Measurements from ENCODE around the gene HIP1R.

DNA sequence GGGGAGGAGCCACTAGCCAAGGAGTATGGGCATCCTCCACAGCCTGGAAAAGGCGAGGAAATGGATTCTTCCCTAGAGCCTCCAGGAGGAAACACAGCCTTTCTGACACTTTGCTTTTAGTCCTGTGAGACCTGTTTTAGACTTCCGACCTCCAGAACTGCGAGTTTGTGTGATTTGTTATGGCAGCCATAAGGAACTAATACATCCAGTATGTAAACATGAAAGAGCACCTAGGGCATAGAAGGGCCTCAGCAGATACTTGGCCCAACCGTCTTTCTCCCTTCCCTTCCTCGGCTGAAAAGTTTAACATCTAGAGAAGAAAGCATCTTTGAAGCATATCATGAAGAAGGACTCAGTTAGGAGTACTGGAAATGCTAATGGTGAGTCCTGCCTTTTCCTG lies 3.6 kb downstream of the HIP1R start:
- TF ChIP-seq, protein P1, sequence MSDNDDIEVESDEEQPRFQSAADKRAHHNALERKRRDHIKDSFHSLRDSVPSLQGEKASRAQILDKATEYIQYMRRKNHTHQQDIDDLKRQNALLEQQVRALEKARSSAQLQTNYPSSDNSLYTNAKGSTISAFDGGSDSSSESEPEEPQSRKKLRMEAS (IDR thresholded peaks at IDR 0.05) = no peak
- TF ChIP-seq NFIC (IDR thresholded peaks at IDR 0.05) = no peak
- no peak for TF ChIP-seq EGR1 (IDR thresholded peaks at IDR 0.05)
- TF ChIP-seq EP300 (IDR thresholded peaks at IDR 0.05; ENCODE audit: borderline replicate concordance) = no peak
- no peak for TF ChIP-seq RAD21 (IDR thresholded peaks at IDR 0.05; ENCODE audit: low read depth)
- TF ChIP-seq CEBPB (IDR thresholded peaks at IDR 0.05) = no peak
- no peak for TF ChIP-seq YY1 (IDR thresholded peaks at IDR 0.05; ENCODE audit: low read depth)
- TF ChIP-seq, protein P2, sequence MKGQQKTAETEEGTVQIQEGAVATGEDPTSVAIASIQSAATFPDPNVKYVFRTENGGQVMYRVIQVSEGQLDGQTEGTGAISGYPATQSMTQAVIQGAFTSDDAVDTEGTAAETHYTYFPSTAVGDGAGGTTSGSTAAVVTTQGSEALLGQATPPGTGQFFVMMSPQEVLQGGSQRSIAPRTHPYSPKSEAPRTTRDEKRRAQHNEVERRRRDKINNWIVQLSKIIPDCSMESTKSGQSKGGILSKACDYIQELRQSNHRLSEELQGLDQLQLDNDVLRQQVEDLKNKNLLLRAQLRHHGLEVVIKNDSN (IDR thresholded peaks at IDR 0.05) = no peak

Data from Ishikawa (cell line).